GM12872 (cell line): ENCODE data around the gene SEC22A.

Experiments used
- CTCF ChIP-seq: IDR thresholded peaks from 3 replicates; pipeline ENCODE4 v1.5.1; 2011; ENCODE audit warnings: low read depth, mild to moderate bottlenecking, low read length, moderate library complexity; ENCODE audit not compliant: insufficient read depth

SEC22A gene

GRCh38 chr3:123318374-123318773, 116.6 kb downstream of the SEC22A start:
- TF ChIP-seq CTCF, result no peak

- TF ChIP-seq CTCF, result no peak
Observed at GRCh38 chr3:123319760-123320159, 118.0 kb downstream of the SEC22A start.

- TF ChIP-seq CTCF, result no peak
Observed at GRCh38 chr3:123320221-123320620, 118.5 kb downstream of the SEC22A start.

GRCh38 chr3:123321806-123322205, 120.1 kb downstream of the SEC22A start:
- no peak for TF ChIP-seq CTCF

GRCh38 chr3:123322866-123323265, 121.1 kb downstream of the SEC22A start:
- TF ChIP-seq CTCF, result no peak
